GM12865 (cell line): ENCODE data around the gene BAG3.

Experiments used
- DNase-seq: peaks from one replicate; pipeline ENCODE4 v3.0.0; 2010; ENCODE audit warnings: low read depth
- H3K4me3 ChIP-seq: 2 replicates; pipeline ENCODE4 v1.5.1; 2011; ENCODE audit warnings: mild to moderate bottlenecking, low read depth, low read length, control low read depth
- TF ChIP-seq, protein P1 (sequence below): IDR thresholded peaks from 2 replicates; pipeline ENCODE4 v1.5.1; 2011; ENCODE audit warnings: low read length, control low read depth, low read depth, inconsistent platforms; ENCODE audit not compliant: insufficient read depth; ENCODE audit errors: missing control alignments

Gene BAG3

DNA sequence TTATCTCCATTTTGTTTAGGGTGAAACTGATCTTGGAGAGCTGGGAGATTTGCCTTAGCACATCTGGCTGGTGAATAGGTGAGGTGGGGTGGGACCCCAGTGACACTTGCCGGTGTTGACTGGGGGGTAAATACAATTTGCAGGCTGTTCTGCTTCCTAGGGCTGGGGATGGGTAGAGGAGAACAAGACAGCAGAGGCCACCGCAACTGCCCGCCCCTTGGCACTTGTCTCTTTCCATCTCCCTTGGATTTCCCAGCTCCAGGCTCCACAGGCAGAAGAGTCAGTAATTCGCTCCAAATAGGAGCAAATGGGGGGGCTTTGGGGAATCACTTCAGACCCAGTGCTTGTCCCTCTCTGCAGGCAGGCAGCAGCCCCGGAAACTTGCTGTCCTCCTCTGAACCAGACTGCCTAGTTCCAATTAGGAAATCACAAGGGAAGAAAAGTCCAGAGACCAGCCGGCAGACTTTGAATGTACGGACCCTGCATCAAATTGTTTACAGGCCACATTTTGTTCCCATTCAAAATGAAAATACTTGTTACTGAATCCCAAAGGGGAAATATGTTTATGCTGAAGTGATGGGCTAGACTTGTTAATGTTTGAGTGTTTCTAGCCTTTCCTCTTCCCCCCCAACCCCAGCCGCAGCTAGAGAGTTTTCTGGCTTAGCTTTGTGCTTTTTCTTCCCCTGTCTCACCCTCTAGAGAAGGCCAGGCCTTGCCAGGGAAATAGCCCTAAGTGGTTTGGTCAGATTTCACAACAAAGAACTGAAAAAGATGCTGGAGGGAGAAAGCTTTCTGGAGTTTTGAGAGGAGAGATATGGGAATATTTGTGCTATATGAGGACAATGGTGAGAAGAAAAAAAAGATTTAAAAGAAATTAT lies 64.7 kb downstream of the BAG3 start:
- no peak for DNase-seq
- TF ChIP-seq, protein P1, sequence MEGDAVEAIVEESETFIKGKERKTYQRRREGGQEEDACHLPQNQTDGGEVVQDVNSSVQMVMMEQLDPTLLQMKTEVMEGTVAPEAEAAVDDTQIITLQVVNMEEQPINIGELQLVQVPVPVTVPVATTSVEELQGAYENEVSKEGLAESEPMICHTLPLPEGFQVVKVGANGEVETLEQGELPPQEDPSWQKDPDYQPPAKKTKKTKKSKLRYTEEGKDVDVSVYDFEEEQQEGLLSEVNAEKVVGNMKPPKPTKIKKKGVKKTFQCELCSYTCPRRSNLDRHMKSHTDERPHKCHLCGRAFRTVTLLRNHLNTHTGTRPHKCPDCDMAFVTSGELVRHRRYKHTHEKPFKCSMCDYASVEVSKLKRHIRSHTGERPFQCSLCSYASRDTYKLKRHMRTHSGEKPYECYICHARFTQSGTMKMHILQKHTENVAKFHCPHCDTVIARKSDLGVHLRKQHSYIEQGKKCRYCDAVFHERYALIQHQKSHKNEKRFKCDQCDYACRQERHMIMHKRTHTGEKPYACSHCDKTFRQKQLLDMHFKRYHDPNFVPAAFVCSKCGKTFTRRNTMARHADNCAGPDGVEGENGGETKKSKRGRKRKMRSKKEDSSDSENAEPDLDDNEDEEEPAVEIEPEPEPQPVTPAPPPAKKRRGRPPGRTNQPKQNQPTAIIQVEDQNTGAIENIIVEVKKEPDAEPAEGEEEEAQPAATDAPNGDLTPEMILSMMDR, result no peak
- no peak overlapping the region for H3K4me3 ChIP-seq

DNA sequence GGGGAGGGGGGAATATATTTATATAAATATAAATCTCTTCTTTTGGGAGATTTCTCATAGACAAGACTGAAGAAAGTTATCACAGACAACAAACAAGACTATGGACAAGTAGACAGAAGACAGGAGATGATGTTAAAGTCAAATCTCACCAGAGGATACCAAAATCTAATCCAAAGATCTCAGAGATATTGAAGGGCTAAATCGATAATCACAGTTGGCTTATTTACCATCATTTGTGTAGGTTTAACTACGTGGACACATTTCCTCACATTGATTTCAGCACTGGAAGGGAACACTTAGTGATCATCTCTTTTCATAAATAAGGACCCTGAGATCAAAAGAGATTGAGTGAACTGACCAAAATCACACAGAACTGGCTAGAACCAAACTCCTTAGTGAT lies 72.0 kb downstream of the BAG3 start:
- no peak for DNase-seq
- TF ChIP-seq, protein P1, result no peak
- H3K4me3 ChIP-seq, result no peak overlapping the region

DNA sequence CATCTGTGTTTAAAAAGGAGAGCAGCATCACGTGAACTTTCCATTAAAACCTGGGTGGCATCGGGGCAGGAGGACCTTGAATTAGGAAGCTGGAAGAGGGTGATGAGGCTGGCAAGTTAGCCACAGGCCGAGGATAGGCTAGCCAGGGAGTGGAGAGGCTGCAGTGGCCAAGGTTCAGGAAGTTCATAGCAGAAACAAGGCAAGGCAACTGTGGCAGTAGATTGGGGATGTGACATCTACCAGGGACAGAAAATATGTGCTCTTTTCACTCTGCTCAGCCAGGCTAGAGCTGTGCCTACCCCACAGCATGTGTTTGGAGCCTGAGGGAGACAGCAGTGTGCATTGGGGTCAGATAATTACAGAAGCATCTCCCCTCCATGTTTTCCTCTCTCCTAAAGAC lies 72.4 kb downstream of the BAG3 start:
- H3K4me3 ChIP-seq, result no peak overlapping the region
- TF ChIP-seq, protein P1, result no peak

DNA sequence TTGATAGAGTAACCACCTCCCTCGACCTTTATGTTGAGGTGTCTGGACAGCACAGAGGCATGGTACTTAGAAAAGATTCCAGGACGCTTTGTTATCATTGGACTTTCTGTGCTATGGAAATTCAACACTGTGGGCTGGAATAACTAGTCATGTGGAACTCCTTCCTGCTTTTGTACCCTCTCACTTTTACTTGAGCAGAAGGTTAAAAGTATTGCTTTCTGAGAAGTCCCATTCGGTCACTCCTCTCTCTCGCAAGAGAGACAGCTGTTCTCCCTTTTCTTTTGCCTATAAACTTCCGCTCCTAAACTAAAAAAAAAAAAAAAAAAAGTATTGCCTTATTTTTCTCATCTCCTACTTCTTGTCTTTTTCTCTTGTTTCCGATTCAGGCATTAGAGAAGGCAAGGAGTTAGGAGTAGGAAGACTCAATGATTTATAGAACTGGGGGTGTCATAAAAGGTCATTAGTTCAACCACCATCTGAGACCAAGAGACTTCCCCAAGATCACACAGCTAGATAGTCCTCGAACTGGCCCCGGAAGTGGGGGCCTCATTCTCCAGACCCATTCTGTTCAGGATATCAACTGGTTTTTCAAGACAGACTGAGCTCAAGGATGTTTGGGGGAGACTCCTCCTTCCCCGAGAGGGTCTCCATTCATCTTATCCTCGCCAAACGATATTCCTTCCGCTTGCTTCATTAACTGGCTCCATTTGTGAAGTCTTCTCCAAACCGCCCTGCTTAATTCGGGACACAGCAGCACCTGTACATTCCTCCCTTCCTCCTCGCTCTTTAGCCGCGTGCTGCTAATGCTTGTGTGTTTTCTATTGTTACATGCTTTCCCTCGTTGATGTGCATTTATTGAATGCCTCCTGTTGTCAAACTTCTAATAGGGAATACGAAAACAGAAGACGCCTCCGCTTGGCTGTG lies 73.7 kb downstream of the BAG3 start:
- peak overlapping the region; percentile 77 for H3K4me3 ChIP-seq
- DNase-seq, result peak; percentile 62
- TF ChIP-seq, protein P1, result no peak

More for the DNA sequence above, 72.4 kb downstream of the BAG3 start:
- DNase-seq, result no peak

DNA sequence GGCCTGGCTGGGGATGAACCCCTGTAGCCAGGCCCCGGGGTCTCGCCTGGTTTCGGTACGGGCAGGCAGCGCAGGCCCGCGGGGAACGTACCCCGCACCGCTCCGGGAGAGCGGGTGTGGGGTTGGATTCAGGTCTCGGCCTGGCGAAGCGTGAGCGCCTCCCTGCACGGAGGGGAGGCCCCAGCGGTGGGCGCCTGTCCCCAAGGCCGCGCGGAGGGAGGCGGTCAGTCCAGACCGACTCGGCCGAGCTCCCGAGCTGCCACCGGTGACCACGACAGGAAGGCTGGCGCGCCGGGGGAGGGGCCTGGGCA lies 74.3 kb downstream of the BAG3 start:
- TF ChIP-seq, protein P1, result no peak
- no peak for DNase-seq
- H3K4me3 ChIP-seq, result peak overlapping the region; percentile 77

DNA sequence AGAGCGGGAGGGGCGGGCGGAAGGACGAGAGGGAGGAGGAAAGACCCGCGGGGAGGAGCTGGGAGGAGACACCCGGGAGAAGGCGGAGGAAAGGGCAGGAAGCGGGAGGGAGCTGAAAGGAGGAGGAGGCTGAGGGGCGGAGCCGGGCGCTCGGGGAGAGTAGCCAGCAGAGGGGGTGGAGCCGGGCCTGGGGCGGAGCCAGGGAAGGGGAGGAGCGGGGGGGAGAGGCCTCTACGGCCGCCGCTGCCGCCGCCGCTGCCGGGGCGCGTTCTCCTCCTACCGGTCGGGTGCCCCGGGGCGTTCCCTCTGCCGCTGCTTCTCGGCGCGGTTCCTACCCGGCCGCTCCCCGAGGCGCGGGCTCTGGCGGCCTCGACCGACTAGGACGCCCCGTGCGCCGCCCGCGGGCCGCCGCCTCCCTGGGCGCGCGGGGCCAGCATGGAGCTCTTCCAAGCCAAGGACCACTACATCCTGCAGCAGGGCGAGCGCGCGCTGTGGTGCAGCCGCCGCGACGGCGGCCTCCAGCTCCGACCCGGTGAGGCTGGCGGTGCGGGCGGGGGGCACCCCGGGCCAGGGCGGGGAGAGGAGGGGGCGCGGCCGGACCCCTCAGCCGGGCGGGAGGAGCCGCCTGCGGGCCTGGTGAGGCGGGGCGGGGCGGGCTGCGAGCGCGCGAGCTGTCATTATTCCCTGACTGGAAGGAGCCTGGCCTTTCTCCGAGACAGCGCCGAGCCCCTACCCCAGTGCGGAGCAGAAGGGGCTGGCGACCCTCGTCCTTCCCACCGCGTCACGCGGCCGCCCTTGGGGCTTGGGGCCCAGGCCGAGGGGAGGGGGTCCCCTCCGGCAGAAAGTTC lies 74.9 kb downstream of the BAG3 start, which contains the start of gene INPP5F:
TSS of gene INPP5F (plus strand) at position 223 of the 848 bp plus-strand sequence. CDS start at position 436, 213 bp downstream.
- DNase-seq, result peak; percentile 98
- TF ChIP-seq, protein P1, result peak; percentile 21
- H3K4me3 ChIP-seq, result peak within 1 kb of the TSS; percentile 77
